Skeletal muscle cell (primary cell): ENCODE results near the gene SERPINB8.
"Not testable (repeated sequence)": the region's sequence is repeated elsewhere in the genome, so short reads cannot be mapped to it uniquely, and the experiment has no call there.

Experiments
- DNase-seq: peaks from one replicate; pipeline ENCODE4 v3.0.0-alpha.2; 2010; ENCODE audit warnings: low read depth
- H3K4me3 ChIP-seq: 2 replicates; pipeline ENCODE4 v1.5.1; 2011; ENCODE audit warnings: low read depth, mild to moderate bottlenecking, control low read depth, low read length, moderate library complexity

The SERPINB8 gene

GRCh38 chr18:63969942-63970808, at the start of gene SERPINB8:
Gene SERPINB8 (plus strand): TSS chr18:63970081. CDS start chr18:63978309, 8,228 bp downstream.
- peak within 1 kb of the TSS; percentile 78 for H3K4me3 ChIP-seq
- peak; percentile 84 for DNase-seq

GRCh38 chr18:63922049-63922448, 47.8 kb upstream of the SERPINB8 start:
- H3K4me3 ChIP-seq, result no peak overlapping the region
- DNase-seq, result no peak

- DNase-seq, result no peak
- H3K4me3 ChIP-seq, result no peak overlapping the region
Observed at GRCh38 chr18:63924551-63924950, 45.3 kb upstream of the SERPINB8 start.

- H3K4me3 ChIP-seq, result no peak overlapping the region
- no peak for DNase-seq
Observed at GRCh38 chr18:63928331-63928730, 41.5 kb upstream of the SERPINB8 start.

GRCh38 chr18:63929369-63929768, 40.5 kb upstream of the SERPINB8 start:
- not testable (repeated sequence) for DNase-seq, H3K4me3 ChIP-seq

GRCh38 chr18:63930773-63931354, 39.0 kb upstream of the SERPINB8 start:
- H3K4me3 ChIP-seq, result no peak overlapping the region
- DNase-seq, result no peak

- no peak for DNase-seq
- H3K4me3 ChIP-seq, result peak overlapping the region; percentile 63
Observed at GRCh38 chr18:63936156-63936931, 33.5 kb upstream of the SERPINB8 start.

GRCh38 chr18:63936932-63937393, 32.9 kb upstream of the SERPINB8 start:
- H3K4me3 ChIP-seq, result peak overlapping the region; percentile 63
- no peak for DNase-seq

- no peak for DNase-seq
- H3K4me3 ChIP-seq, result no peak overlapping the region
Observed at GRCh38 chr18:63940008-63940407, 29.9 kb upstream of the SERPINB8 start.

GRCh38 chr18:63940543-63941050, 29.3 kb upstream of the SERPINB8 start:
- H3K4me3 ChIP-seq, DNase-seq: not testable (repeated sequence)

- no peak for DNase-seq
- no peak overlapping the region for H3K4me3 ChIP-seq
Observed at GRCh38 chr18:63947051-63947790, 22.7 kb upstream of the SERPINB8 start.

GRCh38 chr18:63949068-63949737, 20.7 kb upstream of the SERPINB8 start, which contains the start of gene HMSD:
Gene HMSD (plus strand): TSS chr18:63949301. CDS start chr18:63953456, 4,155 bp downstream.
- peak within 1 kb of the TSS; percentile 47 for H3K4me3 ChIP-seq
- DNase-seq, result no peak

- DNase-seq, result no peak
- no peak overlapping the region for H3K4me3 ChIP-seq
Observed at GRCh38 chr18:63951302-63951705, 18.6 kb upstream of the SERPINB8 start.

- DNase-seq, result no peak
- no peak overlapping the region for H3K4me3 ChIP-seq
Observed at GRCh38 chr18:63953811-63954210, 16.1 kb upstream of the SERPINB8 start.

- no peak for DNase-seq
- H3K4me3 ChIP-seq, result no peak overlapping the region
Observed at GRCh38 chr18:63956755-63957154, 13.1 kb upstream of the SERPINB8 start.

GRCh38 chr18:63960891-63961290, 9.0 kb upstream of the SERPINB8 start:
- no peak overlapping the region for H3K4me3 ChIP-seq
- no peak for DNase-seq

GRCh38 chr18:63961435-63961980, 8.4 kb upstream of the SERPINB8 start:
- no peak for DNase-seq
- no peak overlapping the region for H3K4me3 ChIP-seq

GRCh38 chr18:63962137-63962536, 7.7 kb upstream of the SERPINB8 start:
- H3K4me3 ChIP-seq, result no peak overlapping the region
- DNase-seq, result no peak
